Brain microvascular endothelial cell (primary cell): ENCODE data around the gene WDR7.

Experiments
- DNase-seq: peaks from one replicate; pipeline ENCODE4 v3.0.0-alpha.2; 2020
- H3K27ac ChIP-seq: fragments of 250-450 bp; sonication (Bioruptor Pico); 2 replicates; pipeline ENCODE4 v1.5.1; 2020; ENCODE audit warnings: mild to moderate bottlenecking, moderate library complexity
- H3K27me3 ChIP-seq: fragments of 250-450 bp; sonication (Bioruptor Pico); replicated peaks from 2 replicates; pipeline ENCODE4 v1.5.1; 2020; ENCODE audit warnings: mild to moderate bottlenecking
- H3K36me3 ChIP-seq: fragments of 250-450 bp; sonication (Bioruptor Pico); replicated peaks from 2 replicates; pipeline ENCODE4 v1.5.1; 2020; ENCODE audit warnings: mild to moderate bottlenecking
- H3K4me3 ChIP-seq: 2 replicates; pipeline ENCODE4 v1.5.1; 2011; ENCODE audit warnings: low read depth, mild to moderate bottlenecking, control low read depth, low read length, moderate library complexity
- in situ Hi-C: cut with HindIII; loops from 2 replicates; pipeline ENCODE4 v1.10.0; 2017; ENCODE audit warnings: low sequenced_read_pairs, low pct_ligation_motif_present
- TF ChIP-seq, protein P1 (sequence below): IDR thresholded peaks from 2 replicates; pipeline ENCODE4 v1.5.1; 2011; ENCODE audit warnings: low read depth, mild to moderate bottlenecking, moderate library complexity, low read length, control low read depth, inconsistent platforms; ENCODE audit errors: missing control alignments

WDR7 gene

DNA sequence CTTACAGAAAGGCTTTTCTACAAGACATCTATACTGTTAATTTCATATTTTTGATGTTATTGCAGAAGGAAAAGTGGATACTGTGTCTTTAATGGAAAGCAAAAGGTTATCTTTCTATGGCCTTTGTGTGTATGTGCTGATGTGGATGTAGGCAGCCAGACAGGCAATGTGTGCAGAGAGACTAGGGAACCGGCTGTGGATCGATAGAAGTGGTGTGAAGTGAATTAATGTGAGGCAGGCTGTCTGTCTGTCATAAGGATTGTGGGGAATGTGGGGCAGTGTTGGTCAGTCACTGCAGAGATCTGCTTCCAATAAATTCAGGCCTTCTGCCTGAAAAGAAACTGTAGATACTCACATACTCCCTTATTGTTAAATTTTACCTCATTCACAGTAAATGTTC lies 156.7 kb downstream of the WDR7 start:
- H3K36me3 ChIP-seq, result no peaks in the 10 kb centered on the region
- no peak for DNase-seq
- H3K27ac ChIP-seq, result no peak overlapping the region
- H3K4me3 ChIP-seq, result no peak overlapping the region
- TF ChIP-seq, protein P1, sequence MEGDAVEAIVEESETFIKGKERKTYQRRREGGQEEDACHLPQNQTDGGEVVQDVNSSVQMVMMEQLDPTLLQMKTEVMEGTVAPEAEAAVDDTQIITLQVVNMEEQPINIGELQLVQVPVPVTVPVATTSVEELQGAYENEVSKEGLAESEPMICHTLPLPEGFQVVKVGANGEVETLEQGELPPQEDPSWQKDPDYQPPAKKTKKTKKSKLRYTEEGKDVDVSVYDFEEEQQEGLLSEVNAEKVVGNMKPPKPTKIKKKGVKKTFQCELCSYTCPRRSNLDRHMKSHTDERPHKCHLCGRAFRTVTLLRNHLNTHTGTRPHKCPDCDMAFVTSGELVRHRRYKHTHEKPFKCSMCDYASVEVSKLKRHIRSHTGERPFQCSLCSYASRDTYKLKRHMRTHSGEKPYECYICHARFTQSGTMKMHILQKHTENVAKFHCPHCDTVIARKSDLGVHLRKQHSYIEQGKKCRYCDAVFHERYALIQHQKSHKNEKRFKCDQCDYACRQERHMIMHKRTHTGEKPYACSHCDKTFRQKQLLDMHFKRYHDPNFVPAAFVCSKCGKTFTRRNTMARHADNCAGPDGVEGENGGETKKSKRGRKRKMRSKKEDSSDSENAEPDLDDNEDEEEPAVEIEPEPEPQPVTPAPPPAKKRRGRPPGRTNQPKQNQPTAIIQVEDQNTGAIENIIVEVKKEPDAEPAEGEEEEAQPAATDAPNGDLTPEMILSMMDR, result no peak
- no peaks in the 10 kb centered on the region for H3K27me3 ChIP-seq
- in situ Hi-C loops, result no loop called here

DNA sequence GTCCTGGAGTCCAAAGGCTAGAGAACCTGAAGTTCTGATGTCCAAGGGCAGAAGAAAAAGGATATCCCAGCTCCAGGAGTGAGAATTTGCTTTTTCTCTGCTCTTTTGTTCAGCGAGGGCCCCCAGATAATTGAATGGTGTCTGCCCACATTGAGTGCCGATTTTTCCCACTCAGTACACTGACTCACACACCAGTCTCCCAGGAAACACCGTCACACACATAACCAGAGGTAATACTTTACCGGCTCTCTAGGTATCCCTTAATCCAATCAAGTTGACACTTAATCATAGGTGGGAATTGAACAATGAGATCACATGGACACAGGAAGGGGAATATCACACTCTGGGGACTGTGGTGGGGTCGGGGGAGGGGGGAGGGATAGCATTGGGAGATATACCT lies 161.5 kb downstream of the WDR7 start:
- TF ChIP-seq, protein P1, result no peak
- Histone ChIP-seq H3K27ac (no peak overlapping the region), H3K27me3 (no peaks in the 10 kb centered on the region), H3K4me3 (no peak overlapping the region), H3K36me3 (no peaks in the 10 kb centered on the region)
- no peak for DNase-seq
- in situ Hi-C loops, result no loop called here

DNA sequence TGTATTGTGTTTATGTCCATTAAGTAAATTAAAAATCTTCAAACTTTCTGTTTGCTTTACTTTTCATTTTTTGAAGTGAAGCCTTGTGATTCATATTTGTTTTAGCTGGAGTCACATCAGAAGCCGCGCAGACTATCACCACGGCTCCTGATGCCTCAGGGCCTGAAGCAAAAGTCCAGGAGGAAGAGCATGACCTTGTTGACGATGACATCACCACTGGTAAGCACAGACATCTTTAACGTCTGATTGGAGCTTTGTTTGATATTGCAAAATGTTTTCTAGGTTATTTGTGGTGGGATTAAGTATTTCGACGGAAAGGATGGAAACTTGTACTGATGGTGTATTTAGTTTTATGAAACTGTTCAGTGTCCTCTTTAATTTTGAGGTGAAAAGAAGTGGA lies 164.8 kb downstream of the WDR7 start:
- in situ Hi-C loops, result no loop called here
- TF ChIP-seq, protein P1, result no peak
- Histone ChIP-seq H3K27me3 (no peaks in the 10 kb centered on the region), H3K4me3 (no peak overlapping the region), H3K27ac (no peak overlapping the region), H3K36me3 (no peaks in the 10 kb centered on the region)
- DNase-seq, result peak; percentile 26

DNA sequence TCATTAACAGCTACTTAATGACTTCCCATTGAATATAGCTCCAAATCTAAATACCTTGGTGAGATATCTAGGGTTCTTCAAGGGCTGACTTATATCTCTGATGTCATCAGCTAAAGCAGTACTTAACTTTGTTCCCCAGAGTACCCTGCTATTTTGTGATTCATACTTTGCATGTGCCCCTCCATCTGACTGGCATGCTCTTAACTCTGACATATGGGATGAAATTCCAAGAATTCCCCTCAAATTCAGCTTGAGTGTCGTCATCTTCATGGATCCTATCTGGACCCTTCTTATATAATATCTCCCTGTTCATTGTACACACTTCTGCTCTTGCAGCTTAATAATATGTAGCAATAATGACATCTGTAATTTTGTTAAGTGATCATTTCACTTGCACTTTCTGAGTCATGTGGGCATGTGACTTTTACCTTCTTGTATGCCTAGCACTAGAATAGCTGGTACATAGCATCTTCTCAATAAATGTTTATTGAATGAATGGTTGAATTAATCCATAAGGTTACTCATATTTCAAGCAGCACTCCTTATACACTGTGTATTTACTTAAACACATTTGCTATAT lies 172.9 kb downstream of the WDR7 start:
- DNase-seq, result no peak
- in situ Hi-C loops, result no loop called here
- TF ChIP-seq, protein P1, result no peak

DNA sequence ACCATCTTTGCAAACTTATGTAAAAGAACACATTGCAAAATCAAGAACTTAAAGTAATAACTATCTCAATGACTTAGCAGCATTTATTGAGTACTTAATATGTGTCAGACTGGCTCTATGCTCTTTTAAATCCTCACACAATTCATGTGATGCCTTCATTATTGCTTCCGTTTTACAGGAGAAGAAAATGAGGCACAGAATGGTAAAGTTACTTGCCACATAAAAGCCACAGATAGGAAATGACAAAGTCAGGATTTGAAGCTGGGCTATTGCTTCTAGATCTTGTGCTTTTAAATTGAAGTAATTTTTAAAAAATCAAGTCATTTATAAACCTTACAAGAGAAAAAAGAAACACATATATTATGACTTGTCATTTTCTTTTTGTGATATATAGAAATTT lies 174.2 kb downstream of the WDR7 start:
- H3K4me3 ChIP-seq, result no peak overlapping the region
- H3K27ac ChIP-seq, result no peak overlapping the region
- no peak for DNase-seq

More for the DNA sequence above, 172.9 kb downstream of the WDR7 start:
- no peaks in the 10 kb centered on the region for H3K27me3 ChIP-seq
- H3K36me3 ChIP-seq, result no peaks in the 10 kb centered on the region
- H3K27ac ChIP-seq, result no peak overlapping the region
- H3K4me3 ChIP-seq, result no peak overlapping the region

DNA sequence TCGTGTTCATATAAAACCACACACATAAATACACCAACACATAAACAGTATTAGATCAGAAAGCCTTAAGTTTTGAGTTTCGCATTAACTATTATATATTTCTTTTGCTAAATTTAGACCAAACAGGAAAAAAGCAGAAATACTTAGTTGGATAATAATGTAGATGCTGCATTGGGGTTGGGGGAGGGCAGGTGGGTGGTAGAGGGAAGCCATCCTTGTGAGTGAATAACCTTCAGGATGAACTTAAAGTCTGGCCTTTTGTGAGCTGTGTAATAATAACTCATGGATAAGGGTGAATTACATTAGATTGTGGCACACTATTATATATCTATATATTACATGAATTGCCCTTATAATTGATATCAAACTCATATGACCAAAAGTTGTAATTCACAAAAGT lies 174.7 kb downstream of the WDR7 start:
- DNase-seq, result no peak
- TF ChIP-seq, protein P1, result no peak
- no peaks in the 10 kb centered on the region for H3K36me3 ChIP-seq
- no peaks in the 10 kb centered on the region for H3K27me3 ChIP-seq
- no peak overlapping the region for H3K4me3 ChIP-seq
- no peak overlapping the region for H3K27ac ChIP-seq
- in situ Hi-C loops, result no loop called here

More for the DNA sequence above, 174.2 kb downstream of the WDR7 start:
- in situ Hi-C loops, result no loop called here
- H3K36me3 ChIP-seq, result no peaks in the 10 kb centered on the region
- H3K27me3 ChIP-seq, result no peaks in the 10 kb centered on the region
- TF ChIP-seq, protein P1, result no peak
